ENCODE measurements around the gene TUBG1. TPM values are rescaled to one million over a fixed set of nuclear protein-coding genes. Genes with fewer than 3 reads are reported as not detected.

TUBG1 gene
- total and polyA plus RNA-seq, 2 of the 8 experiments (the other 6 are each of a cell fraction or from before 2014, with no cell fraction given) = 109 to 208 TPM

DNA sequence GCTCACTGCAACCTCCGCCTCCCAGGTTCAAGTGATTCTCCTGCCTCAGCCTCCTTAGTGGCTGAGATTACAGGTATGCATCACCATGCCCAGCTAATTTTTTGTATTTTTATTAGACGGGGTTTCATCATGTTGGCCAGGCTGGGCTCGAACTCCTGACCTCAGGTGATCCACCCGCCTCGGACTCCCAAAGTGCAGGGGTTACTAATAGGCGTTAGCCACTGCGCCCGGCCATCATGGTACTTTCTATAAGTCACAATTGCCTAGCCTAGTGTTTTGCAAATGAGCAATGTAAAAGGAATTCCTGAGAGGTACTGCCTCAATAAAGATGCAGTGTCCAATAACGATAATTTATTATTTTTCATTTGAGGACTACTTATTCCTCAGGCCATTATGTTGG, 18.1 kb upstream of the TUBG1 start:
- Histone ChIP-seq H3K23ac (ENCODE audit: insufficient read length) (no peak overlapping the region), H3K4me3 (ENCODE audit: extremely low read depth in 1 of 4, insufficient read depth in 2 of 4, low read depth in 3 of 4, low read length in 4 of 4) (no peak overlapping the region), H2BK5ac (ENCODE audit: low read depth, low read length) (no peak overlapping the region), H3K9ac (replicated peaks in 1 of 4; ENCODE audit: extremely low read depth in 1 of 4, low read depth in 3 of 4, low read length in 3 of 4) (no peak overlapping the region), H3K18ac (ENCODE audit: extremely low read depth, low read length) (no peak overlapping the region), H3K27ac (ENCODE audit: low read depth, low read length) (no peak overlapping the region), H3K9me3 (ENCODE audit: insufficient read depth in 2 of 2, low read depth in 1 of 2, low read length in 1 of 2) (no peaks in the 10 kb centered on the region), H3K36me3 (ENCODE audit: control insufficient read depth in 2 of 4, insufficient read depth in 4 of 4, low read length in 3 of 4) (peaks cover 0 to 20% (median under 1%) of the 10 kb centered on the region in 4 experiments; a peak in 3 of 8 replicates), H2BK120ac (replicated peaks; ENCODE audit: low read depth, low read length) (no peak overlapping the region), H4K20me1 (replicated peaks in 1 of 2; ENCODE audit: control insufficient read depth in 1 of 2, insufficient read depth in 2 of 2, low read length in 2 of 2) (peaks cover 0 to 2% of the 10 kb centered on the region in 2 experiments), H2AFZ (ENCODE audit: low read length) (no peak overlapping the region), H4K8ac (ENCODE audit: extremely low read depth, insufficient read depth, low read length) (no peak overlapping the region), H2BK20ac (ENCODE audit: low read length) (no peak overlapping the region), H3K14ac (ENCODE audit: insufficient read length) (no peak overlapping the region), H3K79me1 (ENCODE audit: low read depth, low read length) (peaks cover 2% of the 10 kb centered on the region; the same call in 1 of the 2 replicates), H4K91ac (replicated peaks; ENCODE audit: insufficient read length, low read length) (no peak overlapping the region), H2AK5ac (ENCODE audit: low read depth, low read length) (no peak overlapping the region), H2BK12ac (ENCODE audit: low read depth, low read length) (no peak overlapping the region), H3K4me2 (ENCODE audit: insufficient read depth in 1 of 2, low read depth in 2 of 2, low read length in 2 of 2) (no peak overlapping the region), H3K4ac (replicated peaks; ENCODE audit: insufficient read length, low read depth, low read length) (no peak overlapping the region), H3K27me3 (replicated peaks in 1 of 4; ENCODE audit: control insufficient read depth in 3 of 4, extremely low read depth in 1 of 4, insufficient read depth in 3 of 4, low read length in 3 of 4) (no peaks in the 10 kb centered on the region), H3K4me1 (replicated peaks in 1 of 4; ENCODE audit: control insufficient read depth in 3 of 4, insufficient read depth in 4 of 4, low read length in 3 of 4) (no peaks in the 10 kb centered on the region), H2BK15ac (ENCODE audit: low read length) (no peak overlapping the region), H3K56ac (replicated peaks; ENCODE audit: insufficient read length, low read depth, low read length) (no peak overlapping the region), H4K5ac (ENCODE audit: insufficient read length, low read depth, low read length) (no peak overlapping the region), H3K79me2 (ENCODE audit: control insufficient read depth in 1 of 2, insufficient read depth in 2 of 2, low read length in 2 of 2) (no peaks in the 10 kb centered on the region), H3K23me2 (ENCODE audit: low read depth, low read length) (no peaks in the 10 kb centered on the region)
- POLR2A ChIA-PET (ENCODE audit: partially characterized antibody) = no interaction called here
- CTCF ChIA-PET (ENCODE audit: partially characterized antibody) = interaction anchor here (1.4 to 4.3 kb wide), 2 partner anchors 14 to 92 kb away, joined by 4 to 15 read pairs; partner anchors contain the start of gene PSMC3IP
- WGBS, 2 experiments (ENCODE audit: extremely low coverage in 1 of 2, insufficient coverage in 1 of 2, insufficient read length in 1 of 2, insufficient replicate concordance in 2 of 2, low coverage in 1 of 2, low lambda C conversion rate in 2 of 2, missing lambda C conversion rate in 1 of 2) = 91% methylated on average over 9 of the region's 9 CpGs; no CpG with 5 or more reads in 1 of the 2 experiments
- DNase-seq (ENCODE audit: low read depth in 1 of 2, low spot score in 2 of 2) = no peak
- no peak for FAIRE-seq
- no peak for TF ChIP-seq CHD1 (IDR thresholded peaks at IDR 0.05; ENCODE audit: low read depth, low read length)
- TF ChIP-seq CEBPB (IDR thresholded peaks at IDR 0.05; ENCODE audit: low read depth, low read length) = no peak
- no peak for TF ChIP-seq SP4 (IDR thresholded peaks at IDR 0.05; ENCODE audit: low read length)
- TF ChIP-seq RAD21 (IDR thresholded peaks at IDR 0.05 in 1 of 2, conservative IDR thresholded peaks at IDR 0.05 in 1 of 2; ENCODE audit: low read depth in 2 of 2, low read length in 2 of 2) = no peak
- TF ChIP-seq GTF2F1 (IDR thresholded peaks at IDR 0.05; ENCODE audit: borderline replicate concordance, low read depth, low read length) = no peak
- no peak for TF ChIP-seq CBX8 (IDR thresholded peaks at IDR 0.05; ENCODE audit: borderline replicate concordance, low read depth, low read length)
- no peak for TF ChIP-seq JUN (IDR thresholded peaks at IDR 0.05; ENCODE audit: low read depth, low read length)
- TF ChIP-seq KDM1A (IDR thresholded peaks at IDR 0.05; ENCODE audit: borderline replicate concordance, low read length) = no peak
- no peak for TF ChIP-seq RNF2 (IDR thresholded peaks at IDR 0.05; ENCODE audit: borderline replicate concordance, low read depth, low read length, missing control alignments, poor library complexity, severe bottlenecking)
- TF ChIP-seq SIN3A (conservative IDR thresholded peaks at IDR 0.05 in 1 of 2, IDR thresholded peaks at IDR 0.05 in 1 of 2; ENCODE audit: low read depth in 1 of 2, low read length in 2 of 2) = no peak
- no peak for TF ChIP-seq GABPA (IDR thresholded peaks at IDR 0.05; ENCODE audit: borderline replicate concordance, insufficient read depth, low read length)
- TF ChIP-seq, protein P1, sequence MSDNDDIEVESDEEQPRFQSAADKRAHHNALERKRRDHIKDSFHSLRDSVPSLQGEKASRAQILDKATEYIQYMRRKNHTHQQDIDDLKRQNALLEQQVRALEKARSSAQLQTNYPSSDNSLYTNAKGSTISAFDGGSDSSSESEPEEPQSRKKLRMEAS (IDR thresholded peaks at IDR 0.05) = no peak
- no peak for TF ChIP-seq JUND (IDR thresholded peaks at IDR 0.05; ENCODE audit: low read length)
- no peak for TF ChIP-seq CHD2 (IDR thresholded peaks at IDR 0.05; ENCODE audit: low read length)

Data from H1 (cell line).